HepG2 (cell line): ENCODE measurements around the gene SRCIN1.

ENCODE experiments used
- FOXM1 ChIP-seq: sonication (generic); formaldehyde crosslinking; IDR thresholded peaks from 2 replicates; pipeline ENCODE4 v1.5.0; 2020; ENCODE audit warnings: missing genetic modification reagents
- POLR2A ChIP-seq, 2 experiments: IDR thresholded peaks; 2 replicates each; pipeline ENCODE4 v1.6.1; 2011; ENCODE audit warnings: low read depth in 2 of 2, low read length in 2 of 2, mild to moderate bottlenecking in 1 of 2, moderate library complexity in 1 of 2; ENCODE audit not compliant: insufficient read depth in 1 of 2
- RAD21 ChIP-seq: fragments of 450-650 bp; formaldehyde crosslinking; IDR thresholded peaks from 2 replicates; pipeline ENCODE4 v1.5.0; 2020; ENCODE audit warnings: mild to moderate bottlenecking
- TCF12 ChIP-seq, 2 experiments: fragments of 450-650 bp in 1 of 2; sonication (generic) in 1 of 2; formaldehyde crosslinking in 1 of 2; IDR thresholded peaks; 2 replicates each; pipeline versions ENCODE4 v1.6.1 to v1.8.0; 2017 to 2022; ENCODE audit warnings: antibody characterized with exemption in 1 of 2, mild to moderate bottlenecking in 1 of 2, missing genetic modification reagents in 1 of 2, moderate library complexity in 1 of 2
- ZNF354B ChIP-seq: sonication (generic); formaldehyde crosslinking; IDR thresholded peaks from 2 replicates; pipeline ENCODE4 v1.8.0; 2022; ENCODE audit warnings: mild to moderate bottlenecking, missing genetic modification reagents
- ZNF577 ChIP-seq: sonication (generic); formaldehyde crosslinking; IDR thresholded peaks from 2 replicates; pipeline ENCODE4 v1.4.0; 2020; ENCODE audit warnings: mild to moderate bottlenecking, low read depth, missing genetic modification reagents, borderline replicate concordance
- ZNF703 ChIP-seq: sonication (generic); formaldehyde crosslinking; IDR thresholded peaks from 2 replicates; pipeline ENCODE4 v1.5.1; 2020; ENCODE audit warnings: missing genetic modification reagents, mild to moderate bottlenecking, moderate library complexity, borderline replicate concordance
- TF ChIP-seq, protein P1 (sequence below): sonication (generic); formaldehyde crosslinking; IDR thresholded peaks from 2 replicates; pipeline ENCODE4 v1.5.0; 2020; ENCODE audit warnings: mild to moderate bottlenecking, missing genetic modification reagents, moderate library complexity
- TF ChIP-seq, protein P2 (sequence below): sonication (generic); formaldehyde crosslinking; IDR thresholded peaks from 2 replicates; pipeline ENCODE4 v1.8.1; 2023; ENCODE audit warnings: missing genetic modification reagents, inconsistent platforms, borderline replicate concordance
- TF ChIP-seq, protein P3 (sequence below): IDR thresholded peaks from 2 replicates; pipeline ENCODE4 v1.4.0; 2020; ENCODE audit warnings: mild to moderate bottlenecking, missing genetic modification reagents

DNA sequence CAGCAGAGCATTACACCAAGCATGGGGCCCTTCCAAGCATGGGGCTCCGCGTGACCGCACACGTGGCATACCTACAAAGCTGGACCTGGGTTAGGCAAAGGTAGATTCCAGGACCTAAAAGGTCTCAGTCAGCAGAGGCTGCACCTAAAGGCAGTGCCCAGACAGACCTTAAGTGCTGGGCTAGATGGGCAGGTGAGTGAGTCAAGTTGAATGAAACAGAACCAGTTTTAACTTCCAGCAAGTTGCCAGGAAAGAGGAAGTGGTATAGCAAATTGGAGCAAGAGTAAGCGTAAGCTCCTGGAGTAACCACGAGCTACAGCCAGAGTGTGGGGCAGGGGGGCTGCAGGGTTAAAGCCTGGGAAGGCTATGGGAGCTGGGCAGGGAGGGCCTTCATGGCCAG, 49.5 kb downstream of the SRCIN1 start:
- TF ChIP-seq, protein P1, sequence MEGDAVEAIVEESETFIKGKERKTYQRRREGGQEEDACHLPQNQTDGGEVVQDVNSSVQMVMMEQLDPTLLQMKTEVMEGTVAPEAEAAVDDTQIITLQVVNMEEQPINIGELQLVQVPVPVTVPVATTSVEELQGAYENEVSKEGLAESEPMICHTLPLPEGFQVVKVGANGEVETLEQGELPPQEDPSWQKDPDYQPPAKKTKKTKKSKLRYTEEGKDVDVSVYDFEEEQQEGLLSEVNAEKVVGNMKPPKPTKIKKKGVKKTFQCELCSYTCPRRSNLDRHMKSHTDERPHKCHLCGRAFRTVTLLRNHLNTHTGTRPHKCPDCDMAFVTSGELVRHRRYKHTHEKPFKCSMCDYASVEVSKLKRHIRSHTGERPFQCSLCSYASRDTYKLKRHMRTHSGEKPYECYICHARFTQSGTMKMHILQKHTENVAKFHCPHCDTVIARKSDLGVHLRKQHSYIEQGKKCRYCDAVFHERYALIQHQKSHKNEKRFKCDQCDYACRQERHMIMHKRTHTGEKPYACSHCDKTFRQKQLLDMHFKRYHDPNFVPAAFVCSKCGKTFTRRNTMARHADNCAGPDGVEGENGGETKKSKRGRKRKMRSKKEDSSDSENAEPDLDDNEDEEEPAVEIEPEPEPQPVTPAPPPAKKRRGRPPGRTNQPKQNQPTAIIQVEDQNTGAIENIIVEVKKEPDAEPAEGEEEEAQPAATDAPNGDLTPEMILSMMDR (CRISPR knock-in tag): no peak
- TF ChIP-seq ZNF577: no peak
- no peak for TF ChIP-seq ZNF703 (CRISPR knock-in tag)
- TF ChIP-seq TCF12 (IDR thresholded peaks at IDR 0.05): no peak
- no peak for TF ChIP-seq TCF12 (CRISPR knock-in tag; IDR thresholded peaks at IDR 0.05)
- TF ChIP-seq, protein P2, sequence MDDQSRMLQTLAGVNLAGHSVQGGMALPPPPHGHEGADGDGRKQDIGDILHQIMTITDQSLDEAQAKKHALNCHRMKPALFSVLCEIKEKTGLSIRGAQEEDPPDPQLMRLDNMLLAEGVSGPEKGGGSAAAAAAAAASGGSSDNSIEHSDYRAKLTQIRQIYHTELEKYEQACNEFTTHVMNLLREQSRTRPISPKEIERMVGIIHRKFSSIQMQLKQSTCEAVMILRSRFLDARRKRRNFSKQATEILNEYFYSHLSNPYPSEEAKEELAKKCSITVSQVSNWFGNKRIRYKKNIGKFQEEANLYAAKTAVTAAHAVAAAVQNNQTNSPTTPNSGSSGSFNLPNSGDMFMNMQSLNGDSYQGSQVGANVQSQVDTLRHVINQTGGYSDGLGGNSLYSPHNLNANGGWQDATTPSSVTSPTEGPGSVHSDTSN (CRISPR knock-in tag): no peak
- TF ChIP-seq POLR2A (IDR thresholded peaks at IDR 0.05; ENCODE audit: insufficient read depth in 1 of 2, low read depth in 2 of 2, low read length in 2 of 2): no peak
- TF ChIP-seq ZNF354B (CRISPR knock-in tag): no peak
- TF ChIP-seq, protein P3, sequence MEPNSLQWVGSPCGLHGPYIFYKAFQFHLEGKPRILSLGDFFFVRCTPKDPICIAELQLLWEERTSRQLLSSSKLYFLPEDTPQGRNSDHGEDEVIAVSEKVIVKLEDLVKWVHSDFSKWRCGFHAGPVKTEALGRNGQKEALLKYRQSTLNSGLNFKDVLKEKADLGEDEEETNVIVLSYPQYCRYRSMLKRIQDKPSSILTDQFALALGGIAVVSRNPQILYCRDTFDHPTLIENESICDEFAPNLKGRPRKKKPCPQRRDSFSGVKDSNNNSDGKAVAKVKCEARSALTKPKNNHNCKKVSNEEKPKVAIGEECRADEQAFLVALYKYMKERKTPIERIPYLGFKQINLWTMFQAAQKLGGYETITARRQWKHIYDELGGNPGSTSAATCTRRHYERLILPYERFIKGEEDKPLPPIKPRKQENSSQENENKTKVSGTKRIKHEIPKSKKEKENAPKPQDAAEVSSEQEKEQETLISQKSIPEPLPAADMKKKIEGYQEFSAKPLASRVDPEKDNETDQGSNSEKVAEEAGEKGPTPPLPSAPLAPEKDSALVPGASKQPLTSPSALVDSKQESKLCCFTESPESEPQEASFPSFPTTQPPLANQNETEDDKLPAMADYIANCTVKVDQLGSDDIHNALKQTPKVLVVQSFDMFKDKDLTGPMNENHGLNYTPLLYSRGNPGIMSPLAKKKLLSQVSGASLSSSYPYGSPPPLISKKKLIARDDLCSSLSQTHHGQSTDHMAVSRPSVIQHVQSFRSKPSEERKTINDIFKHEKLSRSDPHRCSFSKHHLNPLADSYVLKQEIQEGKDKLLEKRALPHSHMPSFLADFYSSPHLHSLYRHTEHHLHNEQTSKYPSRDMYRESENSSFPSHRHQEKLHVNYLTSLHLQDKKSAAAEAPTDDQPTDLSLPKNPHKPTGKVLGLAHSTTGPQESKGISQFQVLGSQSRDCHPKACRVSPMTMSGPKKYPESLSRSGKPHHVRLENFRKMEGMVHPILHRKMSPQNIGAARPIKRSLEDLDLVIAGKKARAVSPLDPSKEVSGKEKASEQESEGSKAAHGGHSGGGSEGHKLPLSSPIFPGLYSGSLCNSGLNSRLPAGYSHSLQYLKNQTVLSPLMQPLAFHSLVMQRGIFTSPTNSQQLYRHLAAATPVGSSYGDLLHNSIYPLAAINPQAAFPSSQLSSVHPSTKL (CRISPR knock-in tag): no peak
- no peak for TF ChIP-seq RAD21 (CRISPR knock-in tag)
- TF ChIP-seq FOXM1 (CRISPR knock-in tag): no peak
